OCI-LY3 (cell line): ENCODE measurements around the gene UBQLN1.

Source experiments
- H2AFZ ChIP-seq: fragments of 200-600, 300-600 bp; shearing (Covaris generic); 2 replicates; pipeline ENCODE4 v1.6.0; 2014; ENCODE audit warnings: antibody characterized with exemption, low read depth, low read length
- H3K27ac ChIP-seq: fragments of 200-600, 300-600 bp; sonication (generic); 2 replicates; pipeline ENCODE4 v1.5.1; 2014; ENCODE audit warnings: mild to moderate bottlenecking, low read length, moderate library complexity, mixed read lengths
- H3K27me3 ChIP-seq: fragments of 200-600, 300-600 bp; sonication (generic); 2 replicates; pipeline ENCODE4 v1.6.1; 2014; ENCODE audit warnings: low read depth, low read length, mixed read lengths
- H3K36me3 ChIP-seq: fragments of 200-600, 300-600 bp; sonication (generic); replicated peaks from 2 replicates; pipeline ENCODE3; 2014; ENCODE audit warnings: low read depth, low read length, mixed read lengths
- H3K4me1 ChIP-seq: fragments of 300-600, 200-600 bp; sonication (generic); 2 replicates; pipeline ENCODE4 v1.6.1; 2014; ENCODE audit warnings: low read length, mixed read lengths
- H3K4me2 ChIP-seq: fragments of 200-600, 300-600 bp; sonication (generic); 2 replicates; pipeline ENCODE4 v1.6.1; 2014; ENCODE audit warnings: low read length, mixed read lengths
- H3K4me3 ChIP-seq: fragments of 300-600, 200-600 bp; sonication (generic); 2 replicates; pipeline ENCODE4 v1.5.1; 2014; ENCODE audit warnings: antibody characterized with exemption, mild to moderate bottlenecking, low read length, moderate library complexity
- H3K79me2 ChIP-seq: fragments of 300-600, 200-600 bp; shearing (Covaris generic); 2 replicates; pipeline ENCODE4 v1.6.1; 2014; ENCODE audit warnings: mild to moderate bottlenecking, low read length, mixed read lengths
- H3K9ac ChIP-seq: fragments of 300-600, 200-600 bp; shearing (Covaris generic); 2 replicates; pipeline ENCODE4 v1.6.0; 2014; ENCODE audit warnings: mild to moderate bottlenecking, low read length, moderate library complexity
- H3K9me3 ChIP-seq: fragments of 200-600, 300-600 bp; shearing (Covaris generic); 2 replicates; pipeline ENCODE4 v1.6.1; 2014; ENCODE audit warnings: low read length, mixed read lengths; ENCODE audit not compliant: insufficient read depth
- H4K20me1 ChIP-seq: fragments of 200-600, 300-600 bp; sonication (generic); 2 replicates; pipeline ENCODE4 v1.6.1; 2016; ENCODE audit warnings: low read length, mixed read lengths; ENCODE audit not compliant: insufficient read depth
- CTCF ChIP-seq: fragments of 200-600, 300-600 bp; sonication (generic); IDR thresholded peaks from 2 replicates; pipeline ENCODE4 v1.5.1; 2014; ENCODE audit warnings: antibody characterized with exemption, low read length, low read depth
- EZH2phosphoT487 ChIP-seq: fragments of 200-600 bp; shearing (Covaris generic); IDR thresholded peaks from 2 replicates; pipeline ENCODE4 v1.6.1; 2018; ENCODE audit warnings: antibody characterized with exemption, mixed run types, low read depth

Gene UBQLN1

GRCh38 chr9:83675466-83675865 is 32.3 kb downstream of the UBQLN1 start:
- Histone ChIP-seq H3K36me3 (peaks cover 53% of the 10 kb centered on the region), H3K79me2 (peaks cover 48% of the 10 kb centered on the region), H3K4me2 (no peak overlapping the region), H3K27me3 (no peaks in the 10 kb centered on the region), H3K27ac (no peak overlapping the region), H3K4me3 (no peak overlapping the region), H3K9me3 (no peaks in the 10 kb centered on the region), H3K4me1 (no peaks in the 10 kb centered on the region), H4K20me1 (peaks cover 11% of the 10 kb centered on the region), H2AFZ (no peak overlapping the region), H3K9ac (no peak overlapping the region)
- no peak for TF ChIP-seq CTCF
- no peak for TF ChIP-seq EZH2phosphoT487

GRCh38 chr9:83671451-83671850 is 36.3 kb downstream of the UBQLN1 start:
- Histone ChIP-seq H3K4me2 (no peak overlapping the region), H3K27ac (no peak overlapping the region), H3K36me3 (peaks cover 42% of the 10 kb centered on the region), H3K4me1 (peaks cover 4% of the 10 kb centered on the region), H2AFZ (no peak overlapping the region), H3K4me3 (no peak overlapping the region), H3K27me3 (no peaks in the 10 kb centered on the region), H3K9ac (no peak overlapping the region), H4K20me1 (peaks cover 8% of the 10 kb centered on the region; the same call in 1 of the 2 replicates), H3K9me3 (no peaks in the 10 kb centered on the region), H3K79me2 (peaks cover 24% of the 10 kb centered on the region)
- no peak for TF ChIP-seq EZH2phosphoT487

- Histone ChIP-seq H3K27me3 (no peaks in the 10 kb centered on the region), H3K27ac (no peak overlapping the region)
Observed at GRCh38 chr9:83670381-83670780, 37.4 kb downstream of the UBQLN1 start.

GRCh38 chr9:83669067-83669466 is 38.7 kb downstream of the UBQLN1 start:
- no peaks in the 10 kb centered on the region for H3K27me3 ChIP-seq
- H4K20me1 ChIP-seq = peaks cover 14% of the 10 kb centered on the region; the same call in 1 of the 2 replicates
- peaks cover 16% of the 10 kb centered on the region for H3K79me2 ChIP-seq
- TF ChIP-seq EZH2phosphoT487 (no peak), CTCF (no peak)
- H3K36me3 ChIP-seq = peaks cover 40% of the 10 kb centered on the region
- no peak overlapping the region for H3K9ac ChIP-seq
- H2AFZ ChIP-seq = no peak overlapping the region
- H3K4me1 ChIP-seq = peaks cover 17% of the 10 kb centered on the region
- H3K9me3 ChIP-seq = no peaks in the 10 kb centered on the region
- H3K4me2 ChIP-seq = no peak overlapping the region
- no peak overlapping the region for H3K4me3 ChIP-seq
- H3K27ac ChIP-seq = no peak overlapping the region

More at GRCh38 chr9:83670381-83670780, 37.4 kb downstream of the UBQLN1 start:
- no peak overlapping the region for H2AFZ ChIP-seq
- H3K4me2 ChIP-seq = no peak overlapping the region
- no peak overlapping the region for H3K9ac ChIP-seq
- peaks cover 11% of the 10 kb centered on the region; the same call in 1 of the 2 replicates for H4K20me1 ChIP-seq
- no peak for TF ChIP-seq CTCF
- TF ChIP-seq EZH2phosphoT487 = no peak
- no peak overlapping the region for H3K4me3 ChIP-seq
- peaks cover 15% of the 10 kb centered on the region for H3K4me1 ChIP-seq
- no peaks in the 10 kb centered on the region for H3K9me3 ChIP-seq
- peaks cover 42% of the 10 kb centered on the region for H3K36me3 ChIP-seq
- peaks cover 24% of the 10 kb centered on the region for H3K79me2 ChIP-seq
